SK-N-SH treated with all-trans-retinoic acid at 6 μM for 48 hours (cell line): ENCODE results near the gene SRCAP.

Source experiments
- ATAC-seq: fragments of 200-7000 bp; cut with Tn5 transposase; 3 replicates; pipeline ENCODE4 v1.9.1; 2020; ENCODE audit warnings: mild to moderate bottlenecking, moderate library complexity
- ARNTL ChIP-seq: fragments of 450-650 bp; formaldehyde crosslinking; IDR thresholded peaks from 2 replicates; pipeline ENCODE4 v1.5.0; 2020; ENCODE audit warnings: low read depth, mild to moderate bottlenecking, moderate library complexity, borderline replicate concordance
- BACH2 ChIP-seq: fragments of 250-450 bp; sonication (Bioruptor Pico); IDR thresholded peaks from 2 replicates; pipeline ENCODE4 v1.9.0; 2021; ENCODE audit warnings: mild to moderate bottlenecking, borderline replicate concordance
- CREB5 ChIP-seq: fragments of 250-450 bp; sonication (Bioruptor Pico); IDR thresholded peaks from 2 replicates; pipeline ENCODE4 v1.5.1; 2020; ENCODE audit warnings: low read depth, mild to moderate bottlenecking, moderate library complexity
- CSDC2 ChIP-seq: fragments of 250-450 bp; sonication (Bioruptor Pico); IDR thresholded peaks from 2 replicates; pipeline ENCODE4 v1.5.0; 2020; ENCODE audit warnings: mild to moderate bottlenecking, moderate library complexity
- CSRNP3 ChIP-seq: fragments of 250-450 bp; sonication (Bioruptor Pico); IDR thresholded peaks from 2 replicates; pipeline ENCODE4 v1.5.1; 2021; ENCODE audit warnings: mild to moderate bottlenecking, moderate library complexity
- ESRRG ChIP-seq: fragments of 250-450 bp; sonication (Bioruptor Pico); IDR thresholded peaks from 2 replicates; pipeline ENCODE4 v1.6.1; 2021; ENCODE audit warnings: mild to moderate bottlenecking
- GLIS3 ChIP-seq: fragments of 250-450 bp; sonication (Bioruptor Pico); IDR thresholded peaks from 2 replicates; pipeline ENCODE4 v1.5.0; 2020; ENCODE audit warnings: mild to moderate bottlenecking, moderate library complexity
- OSR1 ChIP-seq: fragments of 250-450 bp; sonication (Bioruptor Pico); IDR thresholded peaks from 2 replicates; pipeline ENCODE4 v1.8.0; 2022; ENCODE audit warnings: moderate library complexity, mild to moderate bottlenecking, inconsistent platforms
- POU6F1 ChIP-seq: fragments of 250-450 bp; sonication (Bioruptor Pico); IDR thresholded peaks from 2 replicates; pipeline ENCODE4 v1.8.0; 2021; ENCODE audit warnings: low read depth, mild to moderate bottlenecking, moderate library complexity, borderline replicate concordance
- RARB ChIP-seq: fragments of 250-450 bp; sonication (Bioruptor Pico); IDR thresholded peaks from 2 replicates; pipeline ENCODE4 v1.8.0; 2021; ENCODE audit warnings: mild to moderate bottlenecking, moderate library complexity
- SNAI2 ChIP-seq: fragments of 250-450 bp; sonication (Bioruptor Pico); IDR thresholded peaks from 2 replicates; pipeline ENCODE4 v1.5.0; 2020; ENCODE audit warnings: mild to moderate bottlenecking, moderate library complexity
- TCF4 ChIP-seq: fragments of 250-450 bp; sonication (Bioruptor Pico); IDR thresholded peaks from 2 replicates; pipeline ENCODE4 v1.8.0; 2021; ENCODE audit warnings: mild to moderate bottlenecking, moderate library complexity, borderline replicate concordance
- TOX ChIP-seq: fragments of 250-450 bp; sonication (Bioruptor Pico); IDR thresholded peaks from 2 replicates; pipeline ENCODE4 v1.8.0; 2021; ENCODE audit warnings: mild to moderate bottlenecking, moderate library complexity, borderline replicate concordance
- TSHZ2 ChIP-seq: fragments of 250-450 bp; sonication (Bioruptor Pico); IDR thresholded peaks from 2 replicates; pipeline ENCODE4 v1.5.0; 2020; ENCODE audit warnings: mild to moderate bottlenecking, moderate library complexity
- ZC3H10 ChIP-seq: fragments of 250-450 bp; sonication (Bioruptor Pico); IDR thresholded peaks from 2 replicates; pipeline ENCODE4 v1.5.1; 2021; ENCODE audit warnings: mild to moderate bottlenecking, moderate library complexity
- ZFP3 ChIP-seq: fragments of 250-450 bp; sonication (Bioruptor Pico); IDR thresholded peaks from 2 replicates; pipeline ENCODE4 v1.5.0; 2020; ENCODE audit warnings: mild to moderate bottlenecking, moderate library complexity
- ZFP30 ChIP-seq: fragments of 450-650 bp; formaldehyde crosslinking; IDR thresholded peaks from 2 replicates; pipeline ENCODE4 v1.5.0; 2022; ENCODE audit warnings: mild to moderate bottlenecking, moderate library complexity
- ZNF565 ChIP-seq: fragments of 450-650 bp; formaldehyde crosslinking; conservative IDR thresholded peaks from 2 replicates; pipeline ENCODE4 v1.5.0; 2020; ENCODE audit warnings: low read depth, mild to moderate bottlenecking, moderate library complexity
- ZNF70 ChIP-seq: fragments of 450-650 bp; formaldehyde crosslinking; IDR thresholded peaks from 2 replicates; pipeline ENCODE4 v1.5.0; 2020; ENCODE audit warnings: mild to moderate bottlenecking, moderate library complexity
- ZNF8 ChIP-seq: fragments of 450-650 bp; formaldehyde crosslinking; IDR thresholded peaks from 2 replicates; pipeline ENCODE4 v1.5.0; 2020; ENCODE audit warnings: mild to moderate bottlenecking, moderate library complexity
- TF ChIP-seq, protein P1 (sequence below): fragments of 250-450 bp; sonication (Bioruptor Pico); IDR thresholded peaks from 2 replicates; pipeline ENCODE4 v1.8.0; 2020; ENCODE audit warnings: mild to moderate bottlenecking, moderate library complexity, borderline replicate concordance

SRCAP gene

DNA sequence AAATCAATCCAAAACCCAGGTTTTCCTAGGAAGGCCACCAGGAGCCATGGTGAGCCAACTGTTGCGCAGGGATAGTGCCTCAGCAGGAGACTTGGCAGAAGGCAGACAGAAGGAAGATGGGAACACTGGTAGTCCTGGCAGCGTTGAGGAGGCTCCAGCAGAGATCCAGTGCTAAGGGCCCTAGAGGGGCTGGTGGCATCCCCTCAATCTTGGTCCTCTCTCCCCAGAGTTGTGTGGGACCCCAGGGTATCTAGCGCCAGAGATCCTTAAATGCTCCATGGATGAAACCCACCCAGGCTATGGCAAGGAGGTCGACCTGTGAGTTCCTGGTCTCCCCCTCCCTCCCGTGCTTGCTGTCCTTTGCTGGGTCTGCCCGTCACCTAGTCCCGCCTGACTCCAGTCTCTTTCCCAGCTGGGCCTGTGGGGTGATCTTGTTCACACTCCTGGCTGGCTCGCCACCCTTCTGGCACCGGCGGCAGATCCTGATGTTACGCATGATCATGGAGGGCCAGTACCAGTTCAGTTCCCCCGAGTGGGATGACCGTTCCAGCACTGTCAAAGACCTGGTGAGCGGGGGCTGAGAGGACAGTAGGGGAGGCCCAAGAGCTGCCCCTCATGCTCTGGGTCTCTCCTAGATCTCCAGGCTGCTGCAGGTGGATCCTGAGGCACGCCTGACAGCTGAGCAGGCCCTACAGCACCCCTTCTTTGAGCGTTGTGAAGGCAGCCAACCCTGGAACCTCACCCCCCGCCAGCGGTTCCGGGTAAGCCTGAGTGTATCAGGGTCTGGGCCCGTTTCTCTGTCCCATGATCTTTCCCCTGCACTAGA lies 57.2 kb downstream of the SRCAP start:
- TF ChIP-seq TOX (CRISPR knock-in tag) (no peak), ZNF565 (CRISPR knock-in tag) (no peak), ZC3H10 (CRISPR knock-in tag) (no peak), CREB5 (no peak), ZFP3 (no peak), RARB (CRISPR knock-in tag) (no peak), GLIS3 (CRISPR knock-in tag) (no peak), OSR1 (CRISPR knock-in tag) (no peak)
- TF ChIP-seq, protein P1, sequence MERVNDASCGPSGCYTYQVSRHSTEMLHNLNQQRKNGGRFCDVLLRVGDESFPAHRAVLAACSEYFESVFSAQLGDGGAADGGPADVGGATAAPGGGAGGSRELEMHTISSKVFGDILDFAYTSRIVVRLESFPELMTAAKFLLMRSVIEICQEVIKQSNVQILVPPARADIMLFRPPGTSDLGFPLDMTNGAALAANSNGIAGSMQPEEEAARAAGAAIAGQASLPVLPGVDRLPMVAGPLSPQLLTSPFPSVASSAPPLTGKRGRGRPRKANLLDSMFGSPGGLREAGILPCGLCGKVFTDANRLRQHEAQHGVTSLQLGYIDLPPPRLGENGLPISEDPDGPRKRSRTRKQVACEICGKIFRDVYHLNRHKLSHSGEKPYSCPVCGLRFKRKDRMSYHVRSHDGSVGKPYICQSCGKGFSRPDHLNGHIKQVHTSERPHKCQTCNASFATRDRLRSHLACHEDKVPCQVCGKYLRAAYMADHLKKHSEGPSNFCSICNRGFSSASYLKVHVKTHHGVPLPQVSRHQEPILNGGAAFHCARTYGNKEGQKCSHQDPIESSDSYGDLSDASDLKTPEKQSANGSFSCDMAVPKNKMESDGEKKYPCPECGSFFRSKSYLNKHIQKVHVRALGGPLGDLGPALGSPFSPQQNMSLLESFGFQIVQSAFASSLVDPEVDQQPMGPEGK, result no peak
- TF ChIP-seq, all 23 proteins: peak for 0
- ATAC-seq, result no peak

GRCh38 chr16:30756781-30757100 lies 57.8 kb downstream of the SRCAP start:
- no peak for ATAC-seq
- TF ChIP-seq TOX (CRISPR knock-in tag), result no peak
- no peak for TF ChIP-seq SNAI2 (CRISPR knock-in tag)
- no peak for TF ChIP-seq ESRRG (CRISPR knock-in tag)
- no peak for TF ChIP-seq ZNF565 (CRISPR knock-in tag)
- TF ChIP-seq ZNF70 (CRISPR knock-in tag), result no peak
- TF ChIP-seq CSDC2 (CRISPR knock-in tag), result no peak

GRCh38 chr16:30757316-30757715 lies 58.3 kb downstream of the SRCAP start:
- TF ChIP-seq TOX (CRISPR knock-in tag) (no peak), CSRNP3 (CRISPR knock-in tag) (no peak), TCF4 (CRISPR knock-in tag) (no peak), CSDC2 (CRISPR knock-in tag) (no peak), ZFP30 (CRISPR knock-in tag) (no peak), BACH2 (no peak), OSR1 (CRISPR knock-in tag) (no peak), TSHZ2 (CRISPR knock-in tag) (no peak)
- no peak for ATAC-seq

- ATAC-seq, result no peak
- no peak for TF ChIP-seq TCF4 (CRISPR knock-in tag)
- no peak for TF ChIP-seq OSR1 (CRISPR knock-in tag)
- no peak for TF ChIP-seq CSRNP3 (CRISPR knock-in tag)
- no peak for TF ChIP-seq TOX (CRISPR knock-in tag)
- no peak for TF ChIP-seq TSHZ2 (CRISPR knock-in tag)
- no peak for TF ChIP-seq ZNF8
- no peak for TF ChIP-seq ESRRG (CRISPR knock-in tag)
- no peak for TF ChIP-seq ARNTL (CRISPR knock-in tag)
- TF ChIP-seq SNAI2 (CRISPR knock-in tag), result no peak
- no peak for TF ChIP-seq POU6F1 (CRISPR knock-in tag)
- no peak for TF ChIP-seq ZFP30 (CRISPR knock-in tag)
- TF ChIP-seq ZNF70 (CRISPR knock-in tag), result no peak
Measured at GRCh38 chr16:30758988-30759491, 60.1 kb downstream of the SRCAP start.
